ENCODE data around the gene SLX9.
"Not testable (repeated sequence)": the region's sequence is repeated elsewhere in the genome, so short reads cannot be mapped to it uniquely, and the experiment has no call there.

The SLX9 gene

GRCh38 chr21:44902268-44903049 lies 37.4 kb upstream of the SLX9 start:
- DNase-seq (ENCODE audit: low read depth): no peak

- DNase-seq (ENCODE audit: low read depth): no peak
Observed at GRCh38 chr21:44903050-44903685, 36.7 kb upstream of the SLX9 start.

- no peak for DNase-seq (ENCODE audit: low read depth)
Observed at GRCh38 chr21:44903689-44904088, 36.1 kb upstream of the SLX9 start.

GRCh38 chr21:44904141-44904923 lies 35.5 kb upstream of the SLX9 start:
- no peak for DNase-seq (ENCODE audit: low read depth)

GRCh38 chr21:44905016-44905727 lies 34.7 kb upstream of the SLX9 start:
- no peak for DNase-seq (ENCODE audit: low read depth)

- no peak for DNase-seq (ENCODE audit: low read depth)
Observed at GRCh38 chr21:44905728-44906090, 34.1 kb upstream of the SLX9 start.

GRCh38 chr21:44907225-44907965 lies 32.4 kb upstream of the SLX9 start:
- no peak for DNase-seq (ENCODE audit: low read depth)

- DNase-seq (ENCODE audit: low read depth): no peak
Observed at GRCh38 chr21:44907966-44908895, 31.6 kb upstream of the SLX9 start.

GRCh38 chr21:44908908-44909307 lies 30.9 kb upstream of the SLX9 start:
- DNase-seq (ENCODE audit: low read depth): no peak

GRCh38 chr21:44909719-44910118 lies 30.1 kb upstream of the SLX9 start:
- DNase-seq (ENCODE audit: low read depth): no peak

- DNase-seq (ENCODE audit: low read depth): no peak
Observed at GRCh38 chr21:44910229-44911067, 29.4 kb upstream of the SLX9 start.

GRCh38 chr21:44911068-44911383 lies 28.8 kb upstream of the SLX9 start:
- no peak for DNase-seq (ENCODE audit: low read depth)

GRCh38 chr21:44911384-44912157 lies 28.3 kb upstream of the SLX9 start:
- no peak for DNase-seq (ENCODE audit: low read depth)

- DNase-seq (ENCODE audit: low read depth): no peak
Observed at GRCh38 chr21:44912158-44912473, 27.7 kb upstream of the SLX9 start.

GRCh38 chr21:44912506-44913412 lies 27.1 kb upstream of the SLX9 start:
- DNase-seq (ENCODE audit: low read depth): not testable (repeated sequence)

GRCh38 chr21:44913425-44914175 lies 26.2 kb upstream of the SLX9 start:
- DNase-seq (ENCODE audit: low read depth): no peak

GRCh38 chr21:44914176-44914874 lies 25.5 kb upstream of the SLX9 start:
- no peak for DNase-seq (ENCODE audit: low read depth)
